H1 (cell line): ENCODE results near the gene TCF21. TPM values are rescaled to one million over a fixed set of nuclear protein-coding genes. Genes with fewer than 3 reads are reported as not detected.

Experiments
- CTCF ChIA-PET: fragments of 300-600 bp; sonication (Branson Sonifier 250); formaldehyde crosslinking; loops from one replicate; lab custom pipeline; 2021; ENCODE audit not compliant: partially characterized antibody; lab: Charles Lee
- POLR2A ChIA-PET: fragments of 300-600 bp; sonication (Branson Sonifier 250); formaldehyde crosslinking; loops from one replicate; lab custom pipeline; 2021; ENCODE audit warnings: inconsistent platforms; ENCODE audit not compliant: partially characterized antibody; lab: Charles Lee
- DNase-seq, 2 experiments: peaks; one replicate each; pipeline versions ENCODE4 v3.0.0 to v3.0.0-alpha.2; 2010 to 2022; ENCODE audit warnings: low spot score in 2 of 2, low read depth in 1 of 2, mixed read lengths in 1 of 2
- FAIRE-seq: peaks from 2 replicates; lab custom pipeline; 2011; peaks lifted over from hg19 to GRCh38; lab: Jason Lieb, UNC
- H2AFZ ChIP-seq: 2 replicates; pipeline ENCODE4 v1.8.1; 2012; ENCODE audit warnings: low read length, inconsistent platforms
- H2AK5ac ChIP-seq: 2 replicates; pipeline ENCODE4 v1.6.1; 2013; ENCODE audit warnings: low read depth, low read length
- H2BK120ac ChIP-seq: replicated peaks from 2 replicates; pipeline ENCODE3; 2013; ENCODE audit warnings: low read depth, low read length, inconsistent platforms
- H2BK12ac ChIP-seq: 2 replicates; pipeline ENCODE4 v1.6.1; 2013; ENCODE audit warnings: low read depth, low read length
- H2BK15ac ChIP-seq: 2 replicates; pipeline ENCODE4 v1.6.1; 2013; ENCODE audit warnings: low read length
- H2BK20ac ChIP-seq: 2 replicates; pipeline ENCODE4 v1.6.1; 2013; ENCODE audit warnings: low read length
- H2BK5ac ChIP-seq: 2 replicates; pipeline ENCODE4 v1.6.1; 2013; ENCODE audit warnings: low read depth, low read length
- H3K14ac ChIP-seq: 2 replicates; pipeline ENCODE4 v1.6.1; 2013; ENCODE audit warnings: inconsistent platforms; ENCODE audit not compliant: insufficient read length
- H3K18ac ChIP-seq: 2 replicates; pipeline ENCODE4 v1.6.1; 2013; ENCODE audit warnings: low read length; ENCODE audit errors: extremely low read depth
- H3K23ac ChIP-seq: 2 replicates; pipeline ENCODE4 v1.6.1; 2013; ENCODE audit warnings: inconsistent platforms; ENCODE audit not compliant: insufficient read length
- H3K23me2 ChIP-seq: 2 replicates; pipeline ENCODE4 v1.6.1; 2013; ENCODE audit warnings: low read depth, low read length
- H3K27ac ChIP-seq: 2 replicates; pipeline ENCODE4 v1.6.1; 2011; ENCODE audit warnings: low read depth, low read length, inconsistent platforms
- H3K27me3 ChIP-seq, 4 experiments: replicated peaks in 1 of 4; 1 replicate in 1 of 4; 2 replicates in 3 of 4; pipeline versions ENCODE4 v1.6.1 to v1.8.1; 2011 to 2013; ENCODE audit warnings: low read length in 3 of 4, mild to moderate bottlenecking in 3 of 4, inconsistent platforms in 2 of 4, mixed read lengths in 2 of 4, moderate library complexity in 1 of 4; ENCODE audit not compliant: control insufficient read depth in 3 of 4, insufficient read depth in 3 of 4; ENCODE audit errors: extremely low read depth in 1 of 4
- H3K36me3 ChIP-seq, 4 experiments: 2 replicates each; pipeline versions ENCODE4 v1.6.1 to v1.8.1; 2011 to 2013; ENCODE audit warnings: mild to moderate bottlenecking in 4 of 4, low read length in 3 of 4, moderate library complexity in 2 of 4, control low read depth in 1 of 4, inconsistent platforms in 1 of 4; ENCODE audit not compliant: insufficient read depth in 4 of 4, control insufficient read depth in 2 of 4
- H3K4ac ChIP-seq: replicated peaks from 2 replicates; pipeline ENCODE3; 2013; ENCODE audit warnings: low read length, low read depth, mixed read lengths, inconsistent platforms; ENCODE audit not compliant: insufficient read length
- H3K4me1 ChIP-seq, 4 experiments: replicated peaks in 1 of 4; 1 replicate in 1 of 4; 2 replicates in 3 of 4; pipeline versions ENCODE4 v1.6.1 to v1.8.1; 2011 to 2013; ENCODE audit warnings: low read length in 3 of 4, inconsistent platforms in 2 of 4, mixed read lengths in 1 of 4; ENCODE audit not compliant: insufficient read depth in 4 of 4, control insufficient read depth in 3 of 4
- H3K4me2 ChIP-seq, 2 experiments: 2 replicates each; pipeline versions ENCODE4 v1.6.1 to v1.8.1; 2011 to 2013; ENCODE audit warnings: low read depth in 2 of 2, low read length in 2 of 2, control low read depth in 1 of 2, inconsistent platforms in 1 of 2, mild to moderate bottlenecking in 1 of 2; ENCODE audit not compliant: insufficient read depth in 1 of 2
- H3K4me3 ChIP-seq, 4 experiments: fragments of 200-600, 300-600 bp in 1 of 4; sonication (generic), shearing (Covaris generic), sonication (Bioruptor Twin) in 1 of 4; 2 replicates each; pipeline versions ENCODE4 v1.5.1 to v1.8.1; 2011 to 2016; ENCODE audit warnings: low read length in 4 of 4, low read depth in 3 of 4, control low read depth in 2 of 4, inconsistent platforms in 2 of 4, mild to moderate bottlenecking in 2 of 4, mixed read lengths in 1 of 4, moderate library complexity in 1 of 4; ENCODE audit not compliant: insufficient read depth in 2 of 4; ENCODE audit errors: extremely low read depth in 1 of 4
- H3K56ac ChIP-seq: replicated peaks from 2 replicates; pipeline ENCODE3; 2013; ENCODE audit warnings: low read depth, mild to moderate bottlenecking, mixed read lengths, low read length, inconsistent platforms; ENCODE audit not compliant: insufficient read length
- H3K79me1 ChIP-seq: 2 replicates; pipeline ENCODE4 v1.6.1; 2013; ENCODE audit warnings: low read depth, low read length, control low read depth
- H3K79me2 ChIP-seq, 2 experiments: 2 replicates each; pipeline versions ENCODE4 v1.6.1 to v1.8.1; 2012 to 2013; ENCODE audit warnings: low read length in 2 of 2, mild to moderate bottlenecking in 2 of 2, inconsistent platforms in 1 of 2; ENCODE audit not compliant: insufficient read depth in 2 of 2, control insufficient read depth in 1 of 2
- H3K9ac ChIP-seq, 4 experiments: replicated peaks in 1 of 4; 1 replicate in 1 of 4; 2 replicates in 3 of 4; pipeline versions ENCODE4 v1.6.1 to v1.8.1; 2011 to 2013; ENCODE audit warnings: low read depth in 3 of 4, low read length in 3 of 4, control low read depth in 2 of 4, mild to moderate bottlenecking in 2 of 4, moderate library complexity in 2 of 4, inconsistent platforms in 1 of 4; ENCODE audit errors: extremely low read depth in 1 of 4
- H3K9me3 ChIP-seq, 2 experiments: 2 replicates each; pipeline versions ENCODE4 v1.6.1 to v1.8.1; 2012 to 2013; ENCODE audit warnings: mild to moderate bottlenecking in 2 of 2, moderate library complexity in 2 of 2, control low read depth in 1 of 2, inconsistent platforms in 1 of 2, low read depth in 1 of 2, low read length in 1 of 2, mixed read lengths in 1 of 2; ENCODE audit not compliant: insufficient read depth in 2 of 2
- H4K20me1 ChIP-seq, 2 experiments: replicated peaks in 1 of 2; 2 replicates each; pipeline versions ENCODE3 to v1.8.1; 2011 to 2013; ENCODE audit warnings: inconsistent platforms in 2 of 2, low read length in 2 of 2, mild to moderate bottlenecking in 1 of 2; ENCODE audit not compliant: insufficient read depth in 2 of 2, control insufficient read depth in 1 of 2
- H4K5ac ChIP-seq: 2 replicates; pipeline ENCODE4 v1.6.1; 2013; ENCODE audit warnings: low read length, low read depth, mixed read lengths, inconsistent platforms; ENCODE audit not compliant: insufficient read length
- H4K8ac ChIP-seq: 2 replicates; pipeline ENCODE4 v1.8.0; 2013; ENCODE audit warnings: mild to moderate bottlenecking, moderate library complexity, low read length, inconsistent platforms; ENCODE audit not compliant: insufficient read depth; ENCODE audit errors: extremely low read depth
- H4K91ac ChIP-seq: replicated peaks from 2 replicates; pipeline ENCODE3; 2013; ENCODE audit warnings: low read length, mixed read lengths, inconsistent platforms; ENCODE audit not compliant: insufficient read length
- CEBPB ChIP-seq: IDR thresholded peaks from 2 replicates; pipeline ENCODE4 v1.6.1; 2012; ENCODE audit warnings: low read depth, low read length
- KDM4A ChIP-seq: IDR thresholded peaks from one replicate; pipeline ENCODE4 v1.7.1; 2012; ENCODE audit warnings: low read depth, mild to moderate bottlenecking, moderate library complexity, low read length, inconsistent platforms; ENCODE audit not compliant: severe bottlenecking
- TEAD4 ChIP-seq: IDR thresholded peaks from 2 replicates; pipeline ENCODE4 v1.6.1; 2012; ENCODE audit warnings: low read depth, low read length, inconsistent platforms, mixed read lengths
- WGBS, 2 experiments: shearing (Covaris generic) in 1 of 2; methylation state at CpG; one replicate each; pipeline versions ENCODE4 v1.1.6 to v1.1.7; 2013 to 2015; ENCODE audit warnings: low lambda C conversion rate in 2 of 2, mixed read lengths in 2 of 2, inconsistent platforms in 1 of 2, low coverage in 1 of 2, missing lambda C conversion rate in 1 of 2; ENCODE audit not compliant: insufficient replicate concordance in 2 of 2, insufficient coverage in 1 of 2, insufficient read length in 1 of 2; ENCODE audit errors: extremely low coverage in 1 of 2, missing lambda C conversion rate in 1 of 2; 5-methylcytosine and 5-hydroxymethylcytosine counted together
- long read RNA-seq, 2 experiments: library from RNA in 1 of 2; library from capped mRNA in 1 of 2; stranded (forward); transcript quantifications; one replicate each; pipeline ENCODE4 v2.0.0, GENCODE V29; 2021; ENCODE audit warnings: inconsistent platforms in 1 of 2
- polyA minus RNA-seq, 3 experiments: library from RNA; depleted of rRNA, polyadenylated mRNA; stranded (reverse); fragments of >200 nt; gene quantifications; 1 replicate in 2 of 3; 2 replicates in 1 of 3; pipeline ENCODE4 v1.2.3, GENCODE V29; 2011
- polyA plus RNA-seq, 7 experiments: library from polyadenylated mRNA; depleted of rRNA in 3 of 7; stranded (reverse) in 5 of 7; unstranded in 2 of 7; fragments of >200 nt in 5 of 7; fragments of 200-250 nt in 2 of 7; gene quantifications; 1 replicate in 5 of 7; 2 replicates in 1 of 7; 4 replicates in 1 of 7; pipeline versions ENCODE4 v1.2.1 to v1.2.3, GENCODE V29; 2011 to 2013; ENCODE audit warnings: missing spikeins in 2 of 7, mixed read lengths in 2 of 7
- total RNA-seq: library from RNA; stranded (reverse); fragmentation: NEBNext Ultra II Directional; extraction: Animal tissue kit (Norgen Biotek cat#: 25700); gene quantifications from 2 replicates; pipeline ENCODE4 v1.2.1, GENCODE V29; 2021

Gene TCF21
- total RNA-seq (0.09 TPM in 1 of 2 replicates, not detected in the other), polyA plus RNA-seq (2011; rRNA removed) (0.05 and 0.06 TPM in 2 replicates), polyA minus RNA-seq (2011; rRNA and poly(A)+ RNA removed) (0.05 and 0.13 TPM in 2 replicates)
- polyA plus RNA-seq (2011; cell fraction: cytosol; rRNA removed), result 0.09 TPM
- polyA plus RNA-seq (2011; cell fraction: nucleus; rRNA removed), result 0.04 TPM
- 0.05 to 0.09 TPM (median 0.08 TPM) in 3 of 4 replicates, not detected in the other for polyA plus RNA-seq (2012, experiment 1 of 2)
- polyA plus RNA-seq (2012, experiment 2 of 2), result 0.10 TPM
- polyA plus RNA-seq (2013, experiment 1 of 2), result 0.06 TPM
- polyA plus RNA-seq (2013, experiment 2 of 2), result 0.06 TPM
- polyA minus RNA-seq (2011; cell fraction: cytosol; rRNA and poly(A)+ RNA removed), result not detected
- polyA minus RNA-seq (2011; cell fraction: nucleus; rRNA and poly(A)+ RNA removed), result not detected
- long read RNA-seq, experiment 1, result 0 reads
- long read RNA-seq, experiment 2, result 0 reads

- Histone ChIP-seq H3K36me3 (no peaks in the 10 kb centered on the region), H2BK5ac (no peak within 1 kb of the TSS; the same call in 1 of the 2 replicates), H4K91ac (no peak within 1 kb of the TSS), H3K9ac (no peak within 1 kb of the TSS), H3K79me1 (no peaks in the 10 kb centered on the region), H3K79me2 (no peaks in the 10 kb centered on the region), H2BK120ac (no peak within 1 kb of the TSS), H2BK20ac (peak within 1 kb of the TSS; percentile 29; the same call in 1 of the 2 replicates), H3K9me3 (no peaks in the 10 kb centered on the region), H2BK15ac (no peak within 1 kb of the TSS; the same call in 1 of the 2 replicates), H3K23ac (no peak within 1 kb of the TSS), H2AFZ (peak within 1 kb of the TSS; percentile 87), H3K18ac (peak within 1 kb of the TSS; percentile 5), H3K4me3 (peak within 1 kb of the TSS; percentile 61 to 77 (median 68)), H3K27ac (no peak within 1 kb of the TSS), H2AK5ac (no peak within 1 kb of the TSS), H3K4me2 (peak within 1 kb of the TSS; percentile 98 to 99), H2BK12ac (peak within 1 kb of the TSS; percentile 86), H3K4ac (no peak within 1 kb of the TSS), H3K4me1 (peaks cover 0 to 16% (median 7%) of the 10 kb centered on the region in 4 experiments; a peak in 5 of 7 replicates), H4K20me1 (peaks cover 0 to 4% of the 10 kb centered on the region in 2 experiments), H3K14ac (no peak within 1 kb of the TSS), H3K23me2 (peaks cover 18% of the 10 kb centered on the region), H4K8ac (peak within 1 kb of the TSS; percentile 48; the same call in 1 of the 2 replicates), H4K5ac (no peak within 1 kb of the TSS), H3K56ac (no peak within 1 kb of the TSS), H3K27me3 (peaks cover 36 to 68% (median 55%) of the 10 kb centered on the region in 4 experiments)
- TF ChIP-seq CEBPB, result 0 out of 2 replicates have a peak, but pooled peaks have one; percentile 17
- TF ChIP-seq KDM4A, result no peak
- TF ChIP-seq TEAD4, result peak; percentile 24; the same call in 1 of the 2 replicates
- POLR2A ChIA-PET, result interaction anchor here (0.8 to 1.9 kb wide), 3 partner anchors 9 to 320 kb away, joined by 3 to 5 read pairs (median 3); no protein-coding TSS in a partner anchor
- DNase-seq (peak in 1 of 2 experiments; percentile 72), FAIRE-seq (peak; percentile 58)
- 1% methylated on average over 21 of the region's 22 CpGs; no CpG with 5 or more reads in 1 of the 2 experiments for WGBS, 2 experiments
- CTCF ChIA-PET, result interaction anchor here (0.7 to 5.4 kb wide), 9 partner anchors 9 to 320 kb away, joined by 3 to 20 read pairs (median 6); no protein-coding TSS in a partner anchor
Observed at GRCh38 chr6:133888929-133889556, at the start of gene TCF21. Gene TCF21, plus strand, starts transcription at chr6:133889113. Its CDS starts 285 bp downstream, at chr6:133889398.
